Mesenteric fat pad (tissue), 1 donor: ENCODE data around the gene PLCL1. TPM values are rescaled to one million over a fixed set of nuclear protein-coding genes. Genes with fewer than 3 reads are reported as not detected.
"Not testable (repeated sequence)": the region's sequence is repeated elsewhere in the genome, so short reads cannot be mapped to it uniquely, and the experiment has no call there.

Experiments
- DNase-seq: peaks from one replicate; pipeline ENCODE4 v3.0.0-alpha.2; 2020; ENCODE audit warnings: low spot score
- total RNA-seq: library from RNA; stranded (reverse); fragmentation: NEBNext Ultra II Directional; extraction: Animal tissue kit (Norgen Biotek cat#: 25700); gene quantifications from one replicate; pipeline ENCODE4 v1.2.1, GENCODE V29; 2021
- donor health status: DM: yes; HTN: yes; CAD: no.

Gene PLCL1
- total RNA-seq, 1 donor from 2014 or later: 3.6 TPM

DNA sequence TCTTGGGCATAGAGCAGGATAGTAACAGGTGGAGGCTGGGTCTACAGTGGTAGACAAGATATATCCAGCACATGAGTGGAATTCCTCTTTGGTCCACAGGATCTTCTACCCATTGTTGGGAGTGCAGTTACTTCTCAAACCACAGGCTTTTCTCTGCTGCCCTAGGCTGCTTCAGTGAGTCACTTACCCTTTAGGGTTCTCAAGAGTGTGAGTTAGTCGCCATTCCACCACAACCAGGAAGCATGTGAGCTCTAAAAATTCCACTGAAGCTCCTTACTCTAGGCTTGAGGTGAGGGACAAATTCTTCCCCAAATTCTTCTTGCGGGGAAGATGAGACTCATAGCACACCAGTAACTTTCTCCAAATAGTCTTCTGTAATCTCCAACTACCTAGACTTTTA lies 189.4 kb downstream of the PLCL1 start:
- DNase-seq: no peak

DNA sequence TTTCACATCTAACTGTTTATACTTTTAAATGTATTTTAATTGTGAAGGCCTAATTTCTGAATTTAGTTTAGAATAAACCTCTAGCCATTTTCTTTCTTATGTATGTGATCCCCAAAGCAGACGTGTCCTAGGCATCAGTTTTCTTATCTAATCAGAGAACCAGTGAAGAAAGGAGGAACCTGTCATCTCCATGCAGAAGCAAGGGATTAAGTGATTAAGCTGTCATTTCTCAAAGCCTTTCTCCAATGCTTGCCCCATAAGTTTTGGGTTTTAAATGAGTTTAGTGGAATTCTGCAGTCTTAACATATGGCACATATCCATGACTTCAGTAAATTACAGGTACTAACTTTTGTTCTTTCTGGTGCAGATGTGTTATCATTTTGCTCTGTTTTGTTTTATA lies 190.4 kb downstream of the PLCL1 start:
- no peak for DNase-seq

DNA sequence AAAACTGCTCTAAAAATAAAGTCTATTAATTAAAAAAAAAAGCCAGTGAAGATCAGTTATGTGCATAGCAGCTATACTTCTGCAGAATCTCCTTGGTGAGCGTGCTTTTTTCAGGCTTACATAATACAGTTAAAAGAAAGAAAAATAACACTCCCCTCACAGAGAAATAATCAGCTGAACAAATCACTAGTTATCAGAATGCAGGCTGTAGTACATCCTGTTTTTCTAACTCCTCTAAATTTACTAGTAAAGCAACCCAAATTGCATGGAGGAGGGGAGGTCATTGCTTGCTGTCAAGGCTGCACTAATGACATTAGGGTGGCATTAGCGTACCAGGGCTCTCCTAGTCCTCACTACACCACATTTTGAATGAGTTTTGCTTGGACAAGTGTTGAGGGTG lies 192.2 kb downstream of the PLCL1 start:
- DNase-seq: no peak

DNA sequence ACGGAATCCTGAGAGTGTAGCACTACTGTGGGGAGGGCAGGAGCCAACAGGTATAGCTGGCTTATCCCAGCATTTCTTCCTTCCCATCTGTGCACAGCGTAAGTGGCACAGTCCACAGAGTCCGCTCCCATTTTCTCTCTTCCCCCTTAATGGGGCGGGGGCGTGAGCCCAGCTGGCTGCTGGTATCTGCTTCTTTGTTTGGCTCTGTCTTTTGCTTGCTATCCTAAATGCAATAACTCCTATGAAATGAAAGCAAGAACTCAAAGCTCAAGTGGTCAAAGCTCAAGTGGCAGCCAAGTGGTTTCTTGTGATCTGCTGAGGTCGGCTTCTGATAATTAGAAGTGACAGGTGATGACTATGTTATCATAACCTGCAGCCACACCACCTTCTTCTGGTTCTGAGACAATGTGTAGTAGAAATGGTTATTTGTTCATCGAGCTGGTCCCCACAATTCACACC lies 192.7 kb downstream of the PLCL1 start:
- DNase-seq: no peak

DNA sequence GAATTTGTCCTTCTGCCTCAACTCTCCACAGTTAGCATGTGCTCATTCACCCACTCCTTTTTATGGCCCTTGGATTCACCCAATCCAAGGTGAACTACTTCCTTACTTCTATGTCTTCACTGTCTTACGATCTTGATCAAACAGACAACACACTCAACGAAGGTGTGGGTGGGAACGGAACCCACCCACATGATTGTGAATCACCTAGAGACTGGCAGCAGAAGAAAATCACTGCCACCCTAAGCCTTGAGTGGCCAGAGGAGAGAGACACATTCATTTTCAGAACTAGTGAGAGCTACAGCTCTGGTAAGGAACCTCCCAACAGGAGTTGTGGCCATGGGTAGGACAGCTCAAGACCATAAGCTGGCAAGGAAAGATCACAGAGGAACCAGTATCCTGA lies 194.3 kb downstream of the PLCL1 start:
- no peak for DNase-seq

DNA sequence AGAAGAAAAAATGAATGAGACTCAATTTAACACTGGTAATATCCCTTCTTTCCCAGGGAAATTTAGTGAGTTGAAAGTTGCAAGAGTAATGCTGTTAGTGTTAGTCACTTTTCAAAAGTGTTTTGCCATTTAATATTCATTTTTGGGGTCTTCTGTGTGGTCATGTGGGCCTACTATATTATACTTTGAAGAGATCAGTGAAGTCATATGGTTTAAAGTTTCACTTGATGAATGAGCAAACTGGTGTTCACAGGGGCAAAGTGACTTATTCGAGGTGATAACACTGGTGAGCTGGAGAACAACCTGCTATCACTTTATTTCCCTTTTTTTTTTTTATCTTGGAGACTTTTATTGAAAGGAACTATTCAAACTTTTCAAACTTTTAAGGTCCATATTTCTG lies 196.0 kb downstream of the PLCL1 start:
- DNase-seq: no peak

DNA sequence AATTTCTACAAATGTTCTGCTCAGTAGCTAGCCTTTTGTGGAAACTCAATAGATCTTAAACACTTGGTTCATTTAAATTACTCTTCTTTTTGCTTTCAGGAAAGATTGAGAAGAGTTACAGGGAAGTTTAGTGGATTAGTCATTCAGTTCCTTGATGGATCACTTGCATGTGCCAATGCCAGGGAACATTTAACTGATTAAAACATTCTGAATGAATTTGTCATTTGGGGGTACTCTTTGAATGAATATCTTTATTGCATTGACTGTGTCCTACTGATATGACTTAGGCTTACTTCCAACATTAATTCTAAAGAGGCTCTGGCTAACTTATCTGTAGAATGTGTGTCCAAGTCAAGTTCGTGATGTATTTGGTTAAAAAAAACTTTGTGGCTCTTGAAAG lies 199.8 kb downstream of the PLCL1 start:
- DNase-seq: no peak

DNA sequence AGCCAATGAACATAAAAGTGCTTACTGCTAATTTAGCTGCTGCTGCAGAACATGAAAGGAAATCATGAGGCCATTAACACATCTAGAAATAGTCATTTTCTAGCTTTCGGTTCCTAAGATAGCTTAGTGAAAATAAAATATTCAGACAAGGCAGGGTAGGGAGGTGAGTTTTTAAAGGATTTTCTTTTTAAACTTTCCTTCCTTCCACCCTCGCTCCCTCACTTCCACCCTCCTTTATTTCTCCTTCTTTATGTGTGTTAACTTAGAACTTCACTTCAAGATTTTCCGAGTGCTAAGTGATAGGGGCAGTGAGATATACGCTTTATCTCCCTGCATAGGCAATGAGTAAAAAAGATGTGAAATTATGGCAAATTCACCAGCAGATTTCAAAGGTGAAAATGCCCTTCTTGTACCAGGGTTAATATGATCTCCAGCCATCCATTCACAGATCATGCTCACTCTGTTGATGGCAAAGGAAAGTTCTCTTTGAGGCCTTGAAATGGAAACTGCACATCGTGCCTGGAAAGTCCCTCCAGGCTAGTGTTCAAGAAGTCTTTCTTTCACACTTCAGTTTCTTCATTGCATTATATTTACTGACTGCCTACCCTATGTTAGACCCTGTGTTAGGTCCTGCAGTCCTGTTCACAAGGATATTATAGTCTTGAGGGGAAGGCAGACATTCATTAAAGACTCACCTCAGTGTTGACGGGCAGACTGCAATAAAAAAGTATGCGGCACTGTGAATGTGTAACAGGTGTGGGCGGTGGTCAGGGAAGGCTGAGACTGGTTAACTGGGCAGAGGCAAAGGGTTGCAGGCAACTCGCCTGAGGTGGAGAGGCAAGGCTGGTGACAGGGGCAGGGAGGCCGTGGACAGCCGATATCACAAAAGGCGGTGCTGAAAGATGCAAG lies 200.8 kb downstream of the PLCL1 start:
- no peak for DNase-seq

DNA sequence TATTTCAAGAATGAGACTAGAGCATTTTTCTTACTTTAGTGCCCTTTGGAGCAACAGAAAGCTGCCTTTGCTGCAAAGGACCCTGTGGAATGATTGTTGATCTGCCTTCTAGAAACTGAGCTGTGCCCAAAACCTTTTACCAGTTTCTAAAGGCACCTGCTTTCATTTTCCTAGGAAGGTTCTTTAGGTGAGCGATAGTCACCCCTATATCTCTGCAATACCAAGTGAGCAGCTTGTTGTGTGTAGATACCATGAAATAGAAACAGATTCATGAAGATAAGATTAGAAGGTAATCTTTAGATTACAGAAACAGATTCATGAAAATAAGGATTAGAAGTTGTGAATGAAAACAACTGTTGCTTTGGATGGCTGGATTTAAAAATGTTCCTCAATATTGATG lies 202.3 kb downstream of the PLCL1 start:
- DNase-seq: no peak

DNA sequence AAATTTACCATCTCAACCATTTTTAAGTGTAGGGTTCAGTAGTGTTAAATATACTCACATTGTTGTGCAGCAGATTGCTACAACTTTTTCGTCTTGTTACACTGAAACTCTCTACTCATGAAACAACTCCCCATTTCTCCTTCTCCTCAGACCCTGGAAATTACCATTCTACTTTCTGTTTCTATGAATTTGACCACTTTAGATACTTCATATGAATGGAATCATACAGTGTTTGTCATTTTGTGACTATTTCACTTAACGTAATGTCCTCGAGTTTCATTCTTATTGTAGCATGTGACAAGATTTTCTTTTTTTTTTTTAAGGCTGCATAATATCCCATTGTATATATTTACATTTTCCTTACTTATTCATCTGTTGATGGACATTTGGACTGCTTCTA lies 203.8 kb downstream of the PLCL1 start:
- no peak for DNase-seq

DNA sequence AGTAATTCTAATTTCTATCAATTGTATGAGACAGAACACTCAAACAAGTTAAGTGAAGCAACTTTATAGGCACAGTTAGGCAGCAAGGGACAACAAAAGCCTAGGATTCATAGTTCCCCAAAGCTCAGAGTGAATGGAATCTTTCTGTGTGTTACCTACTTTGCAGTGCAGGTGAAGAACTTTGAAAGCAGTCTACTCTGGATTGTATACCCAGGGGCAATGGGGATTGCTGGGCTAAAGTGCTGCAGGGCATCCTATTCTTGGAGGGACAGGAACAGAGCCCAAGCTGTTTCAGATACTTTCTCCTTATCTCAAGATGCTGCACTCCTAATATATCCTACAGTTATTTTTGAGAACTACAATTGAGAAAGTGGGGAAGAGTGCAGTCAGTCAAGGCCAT lies 207.6 kb downstream of the PLCL1 start:
- DNase-seq: no peak

DNA sequence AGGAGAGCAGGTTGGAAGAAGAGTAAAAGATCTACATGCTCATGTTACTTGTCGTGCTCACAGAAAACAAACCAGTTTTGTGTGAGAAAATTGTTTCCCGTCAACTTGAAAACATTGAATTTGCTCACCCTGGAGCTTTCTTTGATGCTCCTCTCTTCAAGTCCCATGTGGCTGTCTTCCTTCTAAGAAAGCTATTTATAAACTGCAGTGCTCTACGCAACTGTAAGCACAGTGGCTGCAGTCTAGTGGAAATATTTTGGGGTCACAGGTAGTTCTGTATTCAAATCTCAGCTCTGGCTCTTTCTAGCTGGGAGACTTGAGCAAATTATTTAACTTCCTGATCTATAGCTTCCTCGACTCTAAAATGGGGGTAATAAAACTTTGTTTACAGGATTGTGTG lies 211.8 kb downstream of the PLCL1 start:
- DNase-seq: no peak

DNA sequence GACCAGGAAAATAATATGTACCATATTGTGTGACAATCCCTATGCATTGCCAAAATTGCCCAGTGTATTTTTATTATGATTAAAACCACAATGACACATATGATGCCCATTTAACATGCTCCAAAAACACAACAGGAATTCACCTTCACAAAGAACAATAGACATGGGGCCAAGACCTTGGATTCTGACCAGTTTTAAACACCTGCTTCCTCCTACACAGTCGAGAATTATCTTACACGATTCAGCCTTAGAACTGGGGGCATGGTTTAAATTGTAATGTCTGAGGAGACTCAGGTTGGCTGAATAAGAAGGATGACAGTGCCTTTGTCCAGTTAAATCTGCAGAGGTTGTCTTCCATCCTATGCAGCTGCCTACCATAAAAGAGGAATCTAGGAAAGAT lies 212.7 kb downstream of the PLCL1 start:
- no peak for DNase-seq

DNA sequence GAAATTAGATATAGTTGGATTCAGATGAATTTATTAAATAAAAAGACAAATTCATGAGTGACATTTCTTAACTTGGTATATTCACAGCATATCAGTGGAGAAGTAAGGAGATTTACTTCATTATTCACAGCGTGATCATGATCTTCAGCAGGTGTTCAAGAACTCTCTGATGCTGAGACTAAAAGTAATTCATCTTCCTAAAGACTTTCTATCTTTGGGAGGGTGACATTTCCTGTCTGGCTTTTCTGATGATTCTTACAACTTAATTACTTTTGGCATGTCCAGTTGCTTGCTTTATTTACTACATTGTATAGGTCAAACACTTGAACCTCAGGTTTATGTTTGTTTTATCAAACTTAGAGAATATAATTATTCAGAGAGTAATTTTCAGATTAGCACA lies 224.6 kb downstream of the PLCL1 start:
- no peak for DNase-seq

DNA sequence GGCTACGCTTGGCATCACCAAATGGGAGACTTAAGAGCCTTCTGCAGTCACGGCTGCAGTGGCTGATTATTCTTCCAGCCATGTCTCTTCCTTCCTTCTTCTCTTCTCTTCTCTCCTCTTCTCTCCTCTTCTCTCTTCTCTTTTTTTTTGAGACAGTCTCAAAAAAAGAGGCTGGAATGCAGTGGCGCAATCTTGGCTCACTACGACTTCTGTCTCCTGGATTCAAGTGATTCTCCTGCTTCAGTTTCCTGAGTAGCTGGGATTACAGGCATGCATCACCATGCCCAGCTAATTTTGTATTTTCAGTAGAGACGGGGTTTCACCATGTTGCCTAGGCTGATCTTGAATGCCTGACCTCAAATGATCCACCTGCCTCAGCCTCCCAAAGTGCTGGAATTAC lies 225.2 kb downstream of the PLCL1 start:
- not testable (repeated sequence) for DNase-seq

DNA sequence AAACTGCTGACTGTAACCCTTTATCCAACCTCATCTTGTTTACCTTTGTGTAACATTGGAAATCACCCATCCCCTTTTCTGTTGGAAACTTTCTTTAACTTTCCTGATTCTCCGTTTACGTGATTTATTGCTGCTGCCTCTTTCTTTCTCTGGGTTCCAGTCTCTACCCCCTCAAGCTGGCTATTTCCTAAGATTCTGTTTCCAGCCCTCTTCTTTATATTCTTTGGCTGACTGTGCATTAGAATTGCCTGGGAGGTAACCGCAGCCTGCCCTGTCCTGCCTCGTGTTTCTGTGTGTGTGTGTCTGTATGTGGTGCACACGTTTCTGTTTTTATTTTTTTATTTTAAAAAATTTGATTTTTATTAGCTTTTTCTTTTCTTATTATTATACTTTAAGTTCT lies 229.2 kb downstream of the PLCL1 start:
- DNase-seq: no peak

DNA sequence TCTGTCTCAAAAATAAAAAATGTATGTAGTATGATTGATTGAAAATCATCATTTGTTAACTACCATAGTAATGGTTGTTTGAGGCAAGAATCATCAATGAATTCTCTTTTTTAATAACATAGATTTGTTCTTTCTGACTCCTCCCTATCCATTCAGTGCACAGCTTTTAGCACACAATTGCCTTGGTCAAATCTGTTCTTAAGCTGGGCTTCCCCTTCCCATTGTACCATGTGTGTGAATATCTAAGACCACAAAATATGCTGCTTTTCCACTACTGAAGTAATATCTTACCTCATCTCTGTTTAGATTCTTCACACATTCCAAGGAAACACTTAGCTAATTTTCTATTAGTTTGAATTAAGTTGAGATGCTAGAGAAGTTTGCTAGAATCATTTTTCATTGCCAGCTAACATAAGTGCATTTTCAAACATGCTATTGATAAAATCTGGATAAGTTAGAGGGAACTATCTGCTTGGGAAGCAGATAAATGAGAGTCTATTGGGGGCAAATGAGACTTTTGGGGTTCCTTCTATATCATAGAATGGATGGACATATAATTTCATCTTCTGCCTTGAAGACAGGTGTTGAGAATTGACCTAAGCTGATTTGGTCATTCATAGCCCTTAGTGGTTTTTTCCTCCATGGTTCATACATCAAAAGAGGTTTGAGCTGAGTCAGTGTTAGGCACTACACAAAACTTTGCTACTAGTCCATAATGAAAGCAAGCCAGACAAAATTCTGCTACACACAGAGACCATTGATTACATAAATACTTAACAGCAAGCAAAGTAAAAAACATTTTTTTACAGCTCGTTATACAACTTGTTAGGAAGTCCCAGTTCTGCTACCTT lies 231.9 kb downstream of the PLCL1 start:
- no peak for DNase-seq

DNA sequence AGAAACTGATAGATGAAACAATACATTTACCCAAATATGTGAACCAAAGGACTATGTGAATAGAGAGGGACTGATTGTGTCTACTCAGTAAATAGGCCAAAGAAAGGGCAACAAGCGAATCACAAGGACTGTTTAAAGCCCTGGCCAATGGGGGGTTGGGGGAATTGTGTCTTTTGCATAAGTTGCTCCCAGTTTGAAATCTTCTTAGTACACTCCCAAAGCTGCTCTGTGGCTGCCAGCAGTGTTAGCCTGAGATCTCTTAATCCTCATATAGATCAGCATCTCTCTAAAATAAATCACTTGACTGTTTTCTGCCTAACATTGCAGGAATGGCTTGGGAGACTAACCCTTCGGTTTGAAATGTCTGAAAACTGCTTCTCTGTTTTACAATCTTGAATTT lies 236.4 kb downstream of the PLCL1 start:
- DNase-seq: no peak

DNA sequence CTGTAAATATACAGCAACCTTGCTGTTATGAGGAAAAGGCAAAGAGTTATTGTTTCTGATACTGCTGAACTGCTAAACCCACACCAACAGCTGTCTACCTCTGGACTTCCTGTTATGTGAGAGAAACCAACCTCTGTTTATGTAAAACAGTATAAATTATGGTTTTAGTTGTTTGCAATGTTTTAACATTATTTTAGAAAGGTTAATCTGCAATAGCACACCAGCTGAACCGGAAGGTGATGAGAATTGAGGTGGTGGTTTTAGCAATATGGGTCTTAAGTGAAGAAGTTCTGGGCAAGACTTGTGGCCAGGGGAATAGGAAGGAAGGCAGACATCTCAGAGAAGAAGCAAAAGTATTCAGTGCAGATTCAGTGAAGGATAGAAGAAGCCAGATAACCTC lies 237.8 kb downstream of the PLCL1 start:
- no peak for DNase-seq

DNA sequence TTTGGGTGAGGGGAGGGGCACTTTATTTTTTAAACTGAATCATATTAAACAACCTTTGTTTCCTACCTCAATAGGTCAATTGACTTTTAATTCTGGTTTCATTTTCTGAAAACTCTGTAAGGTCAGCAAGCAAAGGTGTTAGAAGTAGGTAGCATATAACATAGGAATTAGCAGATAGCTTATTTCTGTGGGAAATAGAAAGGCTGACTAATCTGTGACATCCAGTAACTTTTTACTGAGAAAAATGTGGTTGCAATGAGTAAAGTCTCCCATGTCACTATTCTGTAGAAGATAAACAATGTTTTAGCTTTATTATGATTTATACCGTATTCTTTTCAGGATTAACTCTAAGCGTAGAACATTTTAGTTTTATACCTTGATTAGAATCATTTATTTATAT lies 240.4 kb downstream of the PLCL1 start:
- no peak for DNase-seq

DNA sequence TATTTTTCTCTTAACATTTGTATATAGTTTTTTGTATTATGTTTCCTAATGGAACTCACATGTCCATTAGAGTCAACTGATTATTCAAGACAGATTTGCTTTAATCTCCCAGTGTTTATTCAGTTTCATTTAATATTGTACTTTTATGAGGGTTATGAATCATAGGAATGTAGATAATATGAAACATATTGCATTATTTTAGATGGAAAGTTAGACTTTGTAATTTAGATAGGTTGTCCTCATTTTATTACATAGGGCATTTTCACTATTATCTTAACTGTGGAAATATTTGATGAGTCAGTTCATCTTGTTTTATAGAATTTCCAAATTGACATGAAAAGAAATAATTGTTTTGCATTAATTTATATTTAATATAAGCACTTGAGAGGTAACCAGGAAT lies 240.8 kb downstream of the PLCL1 start:
- no peak for DNase-seq

DNA sequence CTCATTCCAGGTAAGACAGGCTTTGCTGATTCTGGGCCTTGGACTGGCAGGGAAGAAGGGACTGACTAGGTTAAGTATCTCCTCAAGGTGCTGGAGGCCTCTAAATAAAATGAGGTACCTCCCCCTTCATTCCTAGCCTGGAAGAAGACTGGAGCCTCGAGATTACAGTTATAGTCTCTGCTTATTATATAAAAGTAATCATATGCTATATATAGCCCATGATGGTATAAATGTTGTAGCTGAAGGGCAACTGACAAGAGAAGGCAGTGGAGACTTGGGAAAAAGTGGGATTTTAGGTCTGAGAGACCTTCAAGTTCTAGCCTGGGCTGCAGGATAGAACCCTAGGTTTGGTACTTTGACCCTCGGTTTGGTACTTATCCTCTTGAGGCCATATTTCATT lies 248.3 kb downstream of the PLCL1 start:
- DNase-seq: no peak
